NCI-H460 (cell line): ENCODE data around the gene JAKMIP2. TPM values are rescaled to one million over a fixed set of nuclear protein-coding genes. Genes with fewer than 3 reads are reported as not detected.
A peak's percentile ranks its signal among the peaks of the same experiment; 100 is the strongest.
"Not testable (repeated sequence)": the region's sequence is repeated elsewhere in the genome, so short reads cannot be mapped to it uniquely, and the experiment has no call there.

Source experiments
- DNase-seq: peaks from one replicate; pipeline ENCODE4 v3.0.0-alpha.2; 2016; ENCODE audit warnings: low read depth; ENCODE audit errors: extremely low read depth
- total RNA-seq: library from RNA; depleted of rRNA; stranded (reverse); fragments of >200 nt; shearing (Covaris generic); gene quantifications from 2 replicates; pipeline ENCODE4 v1.2.3, GENCODE V29; 2014

Gene JAKMIP2
- total RNA-seq, 1 experiment from 2014 or later, result 0.79 TPM

DNA sequence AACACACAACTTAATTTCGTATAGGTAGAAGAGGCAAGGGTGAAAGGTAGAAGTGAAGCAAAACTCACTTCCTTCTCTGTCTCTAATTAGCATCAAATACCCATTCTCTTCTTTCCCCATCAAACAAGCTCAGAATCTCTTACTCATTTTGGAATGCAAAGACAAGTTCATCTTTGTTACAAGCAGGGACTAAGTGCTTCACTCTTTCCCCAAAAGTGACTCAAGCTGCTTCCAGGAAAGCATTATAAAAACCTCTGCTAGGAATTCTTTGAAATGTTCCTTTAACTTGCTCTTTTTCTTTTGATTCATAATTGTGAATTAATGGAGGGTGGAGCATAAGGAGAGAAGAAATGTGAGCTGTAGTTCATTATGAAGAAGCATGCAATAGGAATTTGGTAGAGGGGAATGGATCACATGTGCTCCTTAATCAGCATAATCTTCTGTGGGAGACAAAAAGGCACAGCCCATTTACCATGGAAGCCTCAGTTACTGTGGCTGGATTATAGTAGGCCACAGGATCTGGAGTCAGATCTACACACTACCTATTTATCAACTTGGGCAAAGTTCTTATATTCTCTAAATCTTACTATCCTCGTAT, 163.1 kb downstream of the JAKMIP2 start:
- no peak for DNase-seq

DNA sequence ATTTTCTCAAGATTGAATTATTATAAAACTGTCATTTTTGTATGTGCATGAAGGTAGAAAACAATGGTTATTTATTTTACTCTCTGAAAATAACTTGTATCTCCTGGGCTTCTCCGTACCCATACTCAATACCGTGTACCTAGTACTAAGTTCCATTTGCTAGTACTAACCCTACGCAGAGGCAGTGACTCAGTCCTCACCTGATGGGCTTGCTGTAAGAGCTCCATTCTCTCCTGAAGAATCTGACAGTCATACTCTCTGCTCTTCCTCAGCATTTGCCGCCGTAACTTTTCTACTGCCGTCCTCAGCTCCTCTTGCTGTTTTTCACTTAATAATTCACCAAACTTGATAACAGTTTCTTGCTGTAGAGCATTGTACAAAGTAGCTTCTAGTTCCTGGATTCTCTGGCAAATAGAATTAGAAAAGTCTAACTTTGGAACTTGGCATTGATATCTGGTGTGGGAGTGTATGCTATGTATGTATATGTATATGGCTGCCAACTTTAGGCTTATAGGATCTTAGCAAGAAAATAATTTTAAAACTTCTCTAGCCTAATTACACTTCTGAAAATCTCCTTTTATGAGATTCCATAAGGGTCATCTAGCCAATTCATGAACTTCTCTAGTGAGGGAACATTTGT, 164.7 kb downstream of the JAKMIP2 start:
- DNase-seq, result no peak

DNA sequence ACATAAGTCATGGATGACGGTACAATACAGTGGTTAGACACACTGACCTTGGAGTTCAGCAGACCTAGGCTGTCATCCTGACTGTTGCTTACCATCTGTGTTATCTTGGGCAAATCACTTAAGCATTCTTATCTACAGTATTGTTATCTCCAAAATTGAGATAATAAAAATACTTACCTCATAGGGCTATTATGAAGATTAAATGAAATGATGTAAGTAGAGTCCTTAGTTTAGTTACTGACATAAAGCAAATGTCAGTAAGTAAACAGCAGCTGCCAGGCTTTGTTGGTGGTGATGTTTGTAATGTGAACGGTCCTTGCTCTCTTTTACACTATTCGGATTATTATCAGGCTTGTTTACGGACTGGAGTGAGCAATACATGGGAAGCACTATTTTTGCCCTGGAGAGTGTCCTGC, 165.3 kb downstream of the JAKMIP2 start:
- DNase-seq, result no peak

DNA sequence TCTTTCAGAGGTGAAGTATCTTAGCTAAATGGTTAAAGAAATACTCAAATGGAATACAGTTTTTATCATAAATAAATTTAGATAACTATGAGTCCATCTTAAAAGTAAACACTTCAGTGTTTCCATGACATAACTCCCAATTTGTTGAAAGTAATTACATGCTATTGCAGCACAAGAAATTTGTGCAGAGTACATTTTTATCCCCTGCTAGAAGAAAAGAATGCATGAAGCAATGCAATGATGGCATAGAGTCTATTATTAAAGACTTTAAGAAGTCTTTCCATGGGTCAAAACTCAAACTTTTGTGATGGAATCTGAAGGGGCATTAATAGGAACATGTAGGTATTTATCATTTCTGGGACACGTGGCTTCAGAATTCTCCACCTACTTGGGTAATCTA, 166.1 kb downstream of the JAKMIP2 start:
- no peak for DNase-seq

- DNase-seq, result no peak
These were observed 169.2 kb downstream of the JAKMIP2 start for GRCh38 chr5:147613359-147613758.

DNA sequence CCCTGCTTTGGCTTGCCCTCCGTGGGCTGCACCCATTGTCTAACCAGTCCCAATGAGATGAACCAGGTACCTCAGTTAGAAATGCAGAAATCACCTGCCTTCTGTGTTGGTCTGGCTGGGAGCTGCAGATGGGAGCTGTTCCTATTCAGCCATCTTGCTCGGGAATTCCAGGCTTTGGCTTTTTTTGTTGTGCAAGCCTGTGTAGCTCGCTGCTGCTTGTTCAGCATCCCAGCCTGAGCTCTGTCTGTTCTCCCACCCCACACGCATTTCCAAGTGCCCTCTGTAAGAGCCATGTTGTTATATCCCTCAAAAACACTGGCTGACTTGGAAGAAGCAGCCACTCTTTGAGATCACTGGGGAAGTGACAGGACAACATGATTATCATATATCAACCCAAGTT, 171.0 kb downstream of the JAKMIP2 start:
- DNase-seq, result no peak

GRCh38 chr5:147610798-147611197, 171.7 kb downstream of the JAKMIP2 start:
- no peak for DNase-seq

- no peak for DNase-seq
These were observed 180.9 kb downstream of the JAKMIP2 start for GRCh38 chr5:147601652-147602051.

- no peak for DNase-seq
These were observed 191.4 kb downstream of the JAKMIP2 start for GRCh38 chr5:147591120-147591519.

DNA sequence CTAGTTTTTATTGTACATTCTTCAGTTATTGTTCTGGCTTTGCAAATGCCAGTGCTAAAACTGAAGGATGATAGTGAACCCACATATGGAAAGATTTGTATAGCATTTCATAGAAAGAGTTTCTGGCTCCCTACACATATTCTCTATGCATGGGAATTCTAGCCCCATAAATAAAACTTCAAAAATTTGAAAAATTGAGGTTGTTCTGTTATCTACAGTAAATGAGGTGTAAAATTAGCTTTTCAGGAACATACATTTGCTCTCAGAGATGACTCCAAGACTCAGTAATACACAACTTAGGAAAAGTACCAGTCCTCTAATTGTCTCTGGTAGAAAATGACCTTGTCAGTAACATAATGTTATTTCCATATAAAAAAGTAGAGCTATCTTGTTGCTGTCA, 192.4 kb downstream of the JAKMIP2 start:
- DNase-seq, result no peak

GRCh38 chr5:147586832-147587231, 195.7 kb downstream of the JAKMIP2 start:
- no peak for DNase-seq

DNA sequence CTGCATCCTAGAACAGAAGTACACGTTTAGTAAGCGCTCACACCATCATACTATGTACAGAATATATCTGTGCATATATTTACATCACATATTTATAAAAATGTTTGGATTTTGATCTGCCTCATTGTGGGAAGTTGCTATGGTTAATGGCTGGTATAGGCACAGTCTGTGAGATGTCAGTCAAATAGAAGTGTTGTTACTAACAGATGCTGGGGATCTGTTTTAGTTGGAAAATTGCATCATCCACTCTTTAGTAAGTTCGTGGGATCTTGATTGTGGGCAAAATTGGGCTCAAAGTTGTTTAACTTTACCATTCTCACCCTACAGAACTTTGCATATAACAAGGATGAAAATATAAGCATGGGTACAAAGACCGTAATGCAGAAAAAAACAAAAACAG, 196.3 kb downstream of the JAKMIP2 start:
- no peak for DNase-seq

- not testable (repeated sequence) for DNase-seq
These were observed 200.3 kb downstream of the JAKMIP2 start for GRCh38 chr5:147582272-147582671.

DNA sequence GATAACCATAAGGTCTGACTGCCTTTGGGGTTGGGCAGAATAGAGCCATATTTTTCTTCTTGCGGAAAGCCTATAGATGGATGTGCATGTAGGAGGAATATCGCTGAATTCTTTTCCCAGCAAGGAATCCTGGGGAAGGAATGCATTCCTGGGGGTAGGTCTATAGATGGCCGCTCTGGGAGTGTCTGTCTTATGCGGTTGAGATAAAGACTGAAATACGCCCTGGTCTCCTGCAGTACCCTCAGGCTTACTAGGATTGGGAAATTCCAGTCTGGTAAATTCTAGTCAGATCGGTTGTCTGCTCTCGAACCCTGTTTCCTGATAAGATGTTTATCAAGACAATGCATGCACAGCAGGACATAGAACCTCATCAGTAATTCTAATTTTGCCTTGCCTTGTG, 202.1 kb downstream of the JAKMIP2 start:
- DNase-seq, result not testable (repeated sequence)

DNA sequence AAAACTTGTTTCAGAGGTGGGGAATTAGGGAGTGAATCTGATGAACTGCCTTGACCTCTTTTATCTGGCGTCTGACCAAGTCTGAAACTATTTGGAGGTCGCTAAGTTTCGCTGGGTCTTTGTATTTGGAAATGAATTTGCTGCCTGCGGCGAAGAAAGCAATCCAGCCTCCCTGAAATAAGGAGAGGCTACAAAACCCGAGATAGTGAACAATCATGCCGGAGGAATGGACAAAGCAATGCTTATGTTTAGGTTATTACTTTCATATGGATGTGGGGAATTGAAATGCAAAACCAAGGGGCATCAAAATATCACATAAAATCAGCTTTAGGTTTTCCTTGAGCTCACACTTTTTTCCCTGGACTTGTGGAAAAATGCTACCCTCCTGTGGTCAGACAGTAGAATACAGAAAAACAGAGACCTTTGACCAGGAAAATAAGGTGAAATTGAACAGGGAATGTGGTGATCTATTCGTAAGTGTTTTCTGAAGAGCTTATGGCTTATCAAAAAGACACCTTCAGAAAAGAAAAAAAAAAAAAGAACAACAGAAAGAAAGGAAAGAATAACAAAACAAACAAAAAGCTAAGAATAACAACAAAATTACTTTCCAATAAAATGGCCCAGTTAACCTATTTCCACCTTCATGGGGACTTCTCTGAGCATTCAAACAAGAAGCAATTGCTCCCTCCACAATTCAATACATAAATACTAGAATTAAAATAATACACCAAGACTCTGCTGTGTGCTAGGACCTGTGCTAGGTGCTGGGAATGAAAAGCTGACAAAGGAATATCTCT, 204.1 kb downstream of the JAKMIP2 start:
- DNase-seq, result peak; percentile 54

DNA sequence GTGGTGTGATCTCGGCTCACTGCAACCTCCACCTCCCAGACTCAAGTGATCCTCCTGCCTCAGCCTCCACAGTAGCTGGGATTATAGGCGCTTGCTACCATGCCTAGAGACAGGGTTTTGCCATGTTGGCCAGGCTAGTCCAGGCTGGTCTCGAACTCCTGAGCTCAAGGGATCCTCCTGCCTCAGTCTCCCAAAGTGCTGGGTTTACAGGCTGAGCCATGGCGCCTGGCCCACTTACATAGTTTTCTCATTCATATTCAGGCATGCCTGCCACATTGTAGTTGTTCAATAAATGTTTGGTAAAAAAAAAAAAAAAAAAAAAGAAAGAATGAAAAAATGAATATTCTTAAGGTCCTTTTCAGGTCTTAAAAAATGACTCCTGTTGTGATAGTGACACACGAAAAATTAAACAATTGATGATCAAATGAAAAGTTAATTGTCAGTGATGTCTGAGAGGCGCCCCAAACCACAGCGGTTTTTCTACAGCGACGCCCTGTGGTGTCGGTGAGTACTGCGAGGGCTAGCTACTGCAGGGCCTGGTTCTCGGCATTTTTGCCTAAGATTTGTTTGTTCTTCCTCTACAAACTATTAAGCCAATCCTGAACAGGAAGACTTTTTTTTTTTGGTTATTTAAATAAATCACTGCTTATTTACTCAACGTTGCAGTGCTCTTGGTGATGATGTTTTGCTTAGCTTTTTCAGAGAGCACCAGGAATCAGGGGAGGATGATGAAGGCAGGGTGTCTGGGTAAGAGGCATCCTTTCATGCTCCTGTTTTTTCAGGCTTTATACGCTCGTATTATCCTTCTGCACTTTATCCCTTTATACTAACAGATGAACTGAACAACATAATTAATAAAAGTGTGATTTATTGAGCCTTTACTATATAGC, 205.6 kb downstream of the JAKMIP2 start:
- peak; percentile 43 for DNase-seq

DNA sequence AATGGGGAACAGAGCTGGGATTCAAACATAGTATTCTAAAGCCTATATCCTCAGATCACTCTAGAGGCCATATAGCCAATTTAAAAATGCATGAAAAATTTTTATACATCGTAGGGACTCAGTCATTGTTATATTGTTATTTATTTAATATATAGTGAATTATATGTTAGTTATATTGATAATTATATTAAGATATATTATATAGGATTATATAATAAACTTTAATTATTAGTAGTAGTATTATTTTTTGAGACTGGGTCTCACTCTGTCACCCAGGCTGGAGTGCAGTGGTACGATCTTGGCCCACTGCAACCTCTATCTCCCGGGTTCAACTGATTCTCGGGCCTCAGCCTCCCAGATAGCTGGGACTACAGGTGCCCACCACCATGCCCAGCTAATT, 206.9 kb downstream of the JAKMIP2 start:
- DNase-seq, result no peak

DNA sequence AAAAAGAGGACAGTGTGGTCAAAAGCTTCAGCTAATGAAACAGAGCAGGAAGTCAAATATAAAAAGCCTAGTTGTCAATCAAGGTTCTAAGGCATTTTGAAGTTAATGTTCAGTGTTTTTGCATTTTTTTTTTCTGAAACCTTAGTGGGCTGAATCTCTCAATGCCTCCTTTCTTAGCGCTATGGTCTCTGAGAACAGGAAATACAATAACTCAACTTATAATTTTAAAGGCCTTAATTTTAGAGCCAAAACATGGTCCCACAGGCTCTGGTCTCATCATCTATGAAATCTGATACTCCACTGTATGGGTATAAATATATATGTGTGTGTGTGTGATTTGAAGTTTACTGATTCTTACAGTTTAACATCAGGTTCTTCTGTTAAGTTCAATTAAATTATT, 209.3 kb downstream of the JAKMIP2 start:
- DNase-seq, result no peak

DNA sequence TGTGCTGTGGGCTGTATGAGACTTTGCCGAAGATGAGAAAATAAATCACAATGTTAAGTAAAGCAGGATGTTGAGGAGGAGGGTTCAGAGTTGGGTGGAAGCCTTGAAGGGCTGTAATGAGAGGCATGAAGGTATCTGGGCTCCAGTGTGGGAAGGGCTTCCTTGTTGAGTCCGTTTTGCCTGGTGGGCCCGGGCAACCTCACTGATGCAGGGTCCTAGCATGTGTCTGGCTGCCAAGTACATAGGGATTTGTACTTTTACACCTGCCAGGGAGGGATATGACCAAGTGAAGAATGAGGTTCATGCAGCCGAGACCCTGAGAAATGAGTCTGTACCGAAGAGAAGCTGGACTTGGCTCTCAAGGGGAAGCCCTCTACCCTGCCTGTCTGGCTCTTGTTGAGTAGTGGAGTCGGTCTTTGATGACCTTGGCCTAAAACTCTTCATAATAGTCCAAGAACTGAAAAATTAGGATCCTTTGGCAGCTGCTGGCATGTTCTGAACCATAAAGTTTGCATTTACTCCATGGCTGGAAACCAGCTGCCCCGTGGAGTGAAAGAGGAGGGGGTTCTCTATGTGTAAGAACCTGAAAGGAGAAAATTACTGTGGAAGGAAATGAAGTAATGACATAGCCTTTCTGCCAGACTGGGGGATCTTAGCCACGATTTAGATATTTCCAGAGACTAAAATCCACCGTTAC, 213.7 kb downstream of the JAKMIP2 start:
- DNase-seq, result no peak

DNA sequence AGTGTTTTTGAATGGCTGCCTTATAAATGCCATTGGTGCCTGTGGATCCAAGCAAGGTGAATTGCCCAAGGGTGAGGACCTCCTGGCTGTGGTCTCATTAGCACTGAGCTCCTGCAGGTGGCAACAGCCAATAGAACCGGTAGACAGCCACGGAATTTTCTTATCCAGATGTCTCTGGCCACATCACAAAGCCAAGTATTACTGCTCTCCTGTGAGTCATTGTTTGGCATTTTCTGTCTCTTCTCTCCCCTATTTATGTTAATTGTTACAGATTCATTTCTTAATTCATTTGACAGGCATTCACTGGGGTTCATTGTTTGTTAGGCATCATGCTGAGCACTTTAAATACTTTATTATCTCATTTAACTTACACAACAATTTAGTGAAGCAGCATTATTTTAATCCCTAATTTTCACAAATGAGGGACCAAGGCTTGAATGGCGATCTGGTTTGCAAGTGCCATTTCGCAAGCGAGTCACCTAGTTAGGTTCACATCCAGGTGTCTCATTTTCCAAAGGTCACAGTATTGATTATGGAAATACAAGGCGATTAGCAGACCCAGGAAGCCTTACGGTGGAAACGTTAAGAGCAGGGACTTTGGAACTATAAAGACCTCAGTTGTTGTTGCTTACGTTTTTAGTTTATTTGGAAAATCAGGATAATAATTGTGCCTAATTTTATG, 214.5 kb downstream of the JAKMIP2 start:
- DNase-seq, result no peak
